HG03442 (cell line): ENCODE results near the gene CEPT1.

Experiments used
- ATAC-seq: cut with Tn5 transposase; IDR thresholded peaks from one replicate; pipeline ENCODE4 v1.9.1; 2021; ENCODE audit warnings: mild to moderate bottlenecking, moderate library complexity; ENCODE audit not compliant: unreplicated experiment

The CEPT1 gene

DNA sequence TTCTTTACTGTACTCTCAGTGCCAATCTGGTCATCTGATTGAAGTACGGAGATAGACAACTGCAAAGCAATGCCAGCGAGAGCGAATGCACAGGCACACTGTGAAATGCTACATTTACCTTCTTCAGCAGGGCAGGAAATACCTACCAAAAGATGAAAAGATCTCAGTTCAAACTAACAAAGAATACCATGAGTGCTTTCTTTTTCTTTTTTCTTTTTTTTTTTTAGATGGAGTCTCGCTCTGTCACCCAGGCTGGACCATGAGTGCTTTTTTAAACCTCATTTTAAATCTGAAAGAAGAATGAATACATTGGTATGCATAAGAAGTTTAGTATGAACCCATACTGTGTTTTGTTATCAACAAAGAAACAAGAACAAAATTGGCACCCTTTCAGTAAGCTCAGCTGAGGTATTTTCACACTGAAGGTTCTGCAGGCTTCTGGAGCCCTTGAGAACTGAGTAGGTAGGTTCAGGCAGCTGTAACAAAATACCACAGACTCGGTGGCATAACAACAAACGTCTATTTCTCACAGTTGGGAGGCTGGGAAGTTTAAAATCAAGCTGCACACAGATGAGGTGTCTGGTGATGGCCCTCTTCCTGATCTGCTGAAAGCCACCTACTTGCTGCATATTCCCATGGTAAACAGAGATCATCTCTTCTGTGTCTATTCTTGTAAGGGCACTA lies 85.8 kb downstream of the CEPT1 start:
- ATAC-seq, result no peak

DNA sequence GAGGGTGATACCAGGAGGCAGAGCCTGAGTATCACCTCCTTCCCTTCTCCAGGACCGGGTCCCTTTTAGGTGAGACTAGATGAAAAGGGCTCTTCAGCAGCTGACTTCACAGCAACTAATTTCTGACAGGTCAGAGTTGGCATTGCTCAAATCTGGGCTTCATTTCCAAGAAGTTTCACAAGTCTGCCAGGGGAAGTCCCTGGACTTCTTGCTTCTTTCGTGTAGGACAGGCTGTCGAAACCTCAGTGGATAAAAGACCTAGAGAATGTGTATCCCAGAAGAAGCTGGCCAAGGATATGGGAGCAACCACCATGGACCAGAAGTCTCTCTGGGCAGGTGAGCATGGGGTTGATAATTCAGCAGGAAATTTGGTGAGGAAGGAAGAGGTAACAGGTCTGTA lies 87.4 kb downstream of the CEPT1 start, which contains the start of gene CHI3L2:
CHI3L2 (plus strand) TSS at position 280 of the 400 bp plus-strand sequence; CDS start at position 297, 17 bp downstream.
- no peak for ATAC-seq

GRCh38 chr1:111227851-111228747 lies 88.1 kb downstream of the CEPT1 start:
- ATAC-seq, result no peak

DNA sequence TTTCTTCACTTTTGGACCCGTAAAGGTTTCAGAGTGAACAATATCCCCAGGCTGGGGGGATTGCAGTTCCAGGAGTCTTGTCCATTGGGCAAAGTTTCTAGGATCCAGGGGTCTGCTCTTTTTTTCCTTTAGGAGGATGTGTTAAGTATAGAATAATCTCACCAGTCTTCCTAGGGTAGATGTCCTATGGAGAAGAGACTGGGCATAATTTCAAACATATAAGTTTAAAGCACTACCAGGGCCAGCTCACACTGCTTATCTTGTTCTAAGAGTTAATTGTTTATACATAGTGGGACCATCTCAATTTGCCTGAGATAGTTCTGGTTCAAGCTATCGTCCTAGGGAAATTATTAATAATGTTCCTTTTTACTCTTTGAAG lies 88.7 kb downstream of the CEPT1 start:
- no peak for ATAC-seq

- no peak for ATAC-seq
These were observed 92.1 kb downstream of the CEPT1 start for GRCh38 chr1:111232134-111232533.

DNA sequence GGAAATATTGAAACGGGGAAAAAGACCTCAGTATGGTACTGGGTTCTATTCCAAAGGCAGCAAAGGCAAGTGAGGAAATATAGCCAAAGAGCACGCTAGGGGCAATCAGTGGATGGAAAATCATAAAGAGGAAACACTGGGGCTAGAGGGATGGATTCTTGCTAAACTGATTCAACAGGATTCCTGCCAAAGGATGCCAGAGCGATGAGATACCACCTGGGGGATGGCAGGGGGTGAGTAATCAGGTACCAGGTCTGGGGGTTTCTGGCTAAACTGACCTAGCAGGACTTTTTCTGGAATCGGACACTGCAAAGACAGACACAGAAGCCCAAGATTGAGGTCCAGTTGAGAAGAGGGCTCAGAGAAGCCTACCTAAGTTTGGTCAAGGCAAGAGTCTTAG lies 94.2 kb downstream of the CEPT1 start:
- ATAC-seq, result no peak
